ENCODE results near the gene STRA6.

DNA sequence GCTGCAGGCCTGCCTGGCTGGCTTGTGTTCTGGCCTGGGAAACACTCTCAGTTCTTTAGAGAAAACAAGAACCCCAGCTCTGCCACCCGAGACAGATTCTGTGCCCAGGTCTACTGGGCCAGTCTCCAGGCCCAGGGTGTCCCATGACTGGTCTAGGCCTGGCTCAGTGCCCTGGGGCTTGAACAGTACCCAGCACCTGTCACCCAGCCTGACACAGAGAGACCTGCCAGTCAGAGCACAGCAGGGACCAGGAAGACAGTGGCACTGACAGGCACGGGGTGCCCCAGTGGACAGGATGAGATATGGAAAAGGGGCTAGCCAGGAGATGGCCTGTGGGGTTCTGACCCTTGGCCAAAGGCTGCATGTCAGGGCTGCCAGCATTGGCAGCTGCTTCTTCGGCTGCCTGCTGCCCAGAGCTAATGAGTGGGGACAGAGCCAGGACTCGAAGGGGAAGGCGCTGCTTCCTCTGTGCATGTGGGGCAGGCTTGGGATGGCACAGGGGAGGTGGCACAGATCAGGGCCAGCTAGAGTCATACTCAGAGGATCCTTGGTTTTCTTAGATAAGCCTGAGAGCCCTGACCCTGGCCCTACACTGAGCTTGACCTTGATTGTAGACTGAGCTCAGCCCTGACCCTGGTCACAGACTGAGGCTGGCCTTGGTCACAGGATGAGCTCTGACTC, 48.7 kb upstream of the STRA6 start:
- TF ChIP-seq, protein P1, sequence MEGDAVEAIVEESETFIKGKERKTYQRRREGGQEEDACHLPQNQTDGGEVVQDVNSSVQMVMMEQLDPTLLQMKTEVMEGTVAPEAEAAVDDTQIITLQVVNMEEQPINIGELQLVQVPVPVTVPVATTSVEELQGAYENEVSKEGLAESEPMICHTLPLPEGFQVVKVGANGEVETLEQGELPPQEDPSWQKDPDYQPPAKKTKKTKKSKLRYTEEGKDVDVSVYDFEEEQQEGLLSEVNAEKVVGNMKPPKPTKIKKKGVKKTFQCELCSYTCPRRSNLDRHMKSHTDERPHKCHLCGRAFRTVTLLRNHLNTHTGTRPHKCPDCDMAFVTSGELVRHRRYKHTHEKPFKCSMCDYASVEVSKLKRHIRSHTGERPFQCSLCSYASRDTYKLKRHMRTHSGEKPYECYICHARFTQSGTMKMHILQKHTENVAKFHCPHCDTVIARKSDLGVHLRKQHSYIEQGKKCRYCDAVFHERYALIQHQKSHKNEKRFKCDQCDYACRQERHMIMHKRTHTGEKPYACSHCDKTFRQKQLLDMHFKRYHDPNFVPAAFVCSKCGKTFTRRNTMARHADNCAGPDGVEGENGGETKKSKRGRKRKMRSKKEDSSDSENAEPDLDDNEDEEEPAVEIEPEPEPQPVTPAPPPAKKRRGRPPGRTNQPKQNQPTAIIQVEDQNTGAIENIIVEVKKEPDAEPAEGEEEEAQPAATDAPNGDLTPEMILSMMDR (IDR thresholded peaks at IDR 0.05; ENCODE audit: borderline replicate concordance, extremely low read depth, low read length, poor library complexity, severe bottlenecking) = no peak
- TF ChIP-seq EZH2 (IDR thresholded peaks at IDR 0.05; ENCODE audit: borderline replicate concordance, low read depth, low read length, severe bottlenecking) = no peak

Measured in DND-41 (cell line).